Spinal cord (tissue), 10 donors: Measurements from ENCODE around the gene PTPRG. TPM values are rescaled to one million over a fixed set of nuclear protein-coding genes. Genes with fewer than 3 reads are reported as not detected.

Source experiments
- DNase-seq, 6 donors: peaks; one replicate each; pipeline versions ENCODE4 v3.0.0 to v3.0.0-alpha.2; 2013 to 2015; ENCODE audit warnings: low spot score in 6 of 6, low read depth in 4 of 6
- H3K27ac ChIP-seq: one replicate; pipeline ENCODE4 v1.5.1; 2013; ENCODE audit warnings: low read depth, low read length, control low read depth
- H3K27me3 ChIP-seq: one replicate; pipeline ENCODE4 v1.6.1; 2013; ENCODE audit warnings: low read length; ENCODE audit not compliant: control insufficient read depth, insufficient read depth
- H3K36me3 ChIP-seq: one replicate; pipeline ENCODE4 v1.6.1; 2013; ENCODE audit warnings: low read length; ENCODE audit not compliant: control insufficient read depth, insufficient read depth
- H3K4me1 ChIP-seq: one replicate; pipeline ENCODE4 v1.6.1; 2013; ENCODE audit warnings: low read length; ENCODE audit not compliant: control insufficient read depth, insufficient read depth
- H3K4me3 ChIP-seq: one replicate; pipeline ENCODE4 v1.5.1; 2013; ENCODE audit warnings: low read depth, low read length, control low read depth
- H3K9me3 ChIP-seq: one replicate; pipeline ENCODE4 v1.6.1; 2013; ENCODE audit warnings: low read length; ENCODE audit not compliant: control insufficient read depth, insufficient read depth
- WGBS: methylation state at CpG from one replicate; pipeline ENCODE4 v1.1.5; 2013; ENCODE audit warnings: missing lambda C conversion rate; ENCODE audit not compliant: insufficient coverage; 5-methylcytosine and 5-hydroxymethylcytosine counted together
- polyA plus RNA-seq, 2 donors: library from polyadenylated mRNA; unstranded; fragments of 120-200 nt; gene quantifications; one replicate each; pipeline ENCODE4 v1.2.1, GENCODE V29; 2013; ENCODE audit not compliant: insufficient read length in 2 of 2
- small RNA-seq: library from RNA; depleted of rRNA; stranded (forward); fragments of <200 nt; gene quantifications from one replicate; pipeline ENCODE3, GENCODE V24; 2014; ENCODE audit warnings: low replicate concordance
- total RNA-seq, 2 donors: library from RNA; depleted of rRNA in 1 of 2; stranded (reverse); fragments of 120-200 nt in 1 of 2; fragments of >200 nt in 1 of 2; gene quantifications; one replicate each; pipeline versions ENCODE4 v1.2.3 to v1.2.4, GENCODE V29; 2013 to 2014
- donor health status: healthy.

PTPRG gene
- total and polyA plus RNA-seq, 4 donors, result 29.2 to 106 (median 60.2) TPM

DNA sequence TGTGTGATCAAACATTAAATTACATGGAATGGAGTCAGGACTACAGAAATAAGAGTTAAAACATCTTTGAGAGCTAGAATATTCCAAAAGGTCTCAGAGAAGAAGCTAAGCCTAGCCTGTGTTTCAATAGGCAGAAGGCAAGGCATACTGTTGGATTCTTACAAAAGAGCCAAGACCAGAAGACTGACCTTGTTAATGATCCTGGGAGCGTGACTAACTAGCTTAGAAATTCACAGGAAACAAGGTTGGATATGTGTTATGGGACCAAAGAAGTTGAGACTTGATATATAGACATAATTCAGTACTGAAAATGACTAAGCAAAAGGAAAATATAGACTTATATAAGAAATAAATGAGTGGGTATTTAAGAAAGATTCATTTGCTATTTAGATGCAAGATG is 761.9 kb downstream of the PTPRG start:
- H3K4me3 ChIP-seq, result no peak overlapping the region
- H3K36me3 ChIP-seq, result peaks cover 7% of the 10 kb centered on the region
- no peak overlapping the region for H3K27ac ChIP-seq
- no peak for DNase-seq
- H3K9me3 ChIP-seq, result no peaks in the 10 kb centered on the region
- H3K27me3 ChIP-seq, result no peaks in the 10 kb centered on the region
- no CpG with 5 or more reads among the region's 1 CpG for WGBS
- no peaks in the 10 kb centered on the region for H3K4me1 ChIP-seq

DNA sequence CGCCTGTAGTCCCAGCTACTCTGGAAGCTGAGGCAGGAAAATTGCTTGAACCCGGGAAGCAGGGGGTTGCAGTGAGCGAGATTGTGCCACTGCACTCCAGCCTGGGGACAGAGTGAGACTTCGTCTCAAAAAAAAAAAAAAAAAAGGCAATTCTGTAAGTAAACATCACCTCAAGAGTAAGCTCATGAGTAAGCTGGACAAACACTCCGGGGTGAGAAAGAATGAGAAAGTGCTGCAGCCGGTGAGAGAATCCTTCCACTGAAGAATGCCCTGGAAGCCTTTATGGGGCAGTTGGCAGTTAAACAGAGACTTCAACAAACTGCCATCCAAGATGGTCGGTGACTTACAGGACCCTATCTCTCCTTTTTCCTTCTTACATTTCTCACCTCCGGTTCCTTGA is 764.5 kb downstream of the PTPRG start:
- H3K27me3 ChIP-seq, result no peaks in the 10 kb centered on the region
- 100% methylated on average over 3 of the region's 8 CpGs for WGBS
- no peaks in the 10 kb centered on the region for H3K9me3 ChIP-seq
- no peaks in the 10 kb centered on the region for H3K4me1 ChIP-seq
- no peak for DNase-seq
- no peak overlapping the region for H3K27ac ChIP-seq
- peaks cover 7% of the 10 kb centered on the region for H3K36me3 ChIP-seq
- no peak overlapping the region for H3K4me3 ChIP-seq

DNA sequence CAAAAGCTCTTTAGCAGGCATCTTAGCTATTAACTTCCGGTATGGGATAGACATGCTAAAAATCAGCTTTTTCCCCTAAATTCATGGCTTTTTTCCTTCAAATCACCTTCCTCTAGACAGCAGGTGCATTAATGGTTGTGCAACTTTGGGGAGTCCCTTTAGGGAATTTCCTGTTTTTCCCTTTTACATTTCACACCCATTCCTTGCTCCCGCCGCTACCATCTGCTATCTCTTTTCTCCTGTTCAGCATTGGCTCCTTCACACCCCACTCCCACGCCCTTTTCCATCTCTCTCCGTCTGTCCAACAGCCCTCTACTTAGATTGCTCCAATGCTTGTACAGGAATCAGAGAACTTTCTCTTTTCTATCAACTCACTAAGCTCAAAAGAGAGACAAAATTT is 768.6 kb downstream of the PTPRG start:
- no peak overlapping the region for H3K27ac ChIP-seq
- peak in 1 of 6 donors; percentile 21 for DNase-seq
- no peaks in the 10 kb centered on the region for H3K9me3 ChIP-seq
- no peak overlapping the region for H3K4me3 ChIP-seq
- peaks cover 4% of the 10 kb centered on the region for H3K36me3 ChIP-seq
- 85% methylated on average over 4 of the region's 5 CpGs for WGBS
- no peaks in the 10 kb centered on the region for H3K27me3 ChIP-seq
- no peaks in the 10 kb centered on the region for H3K4me1 ChIP-seq

DNA sequence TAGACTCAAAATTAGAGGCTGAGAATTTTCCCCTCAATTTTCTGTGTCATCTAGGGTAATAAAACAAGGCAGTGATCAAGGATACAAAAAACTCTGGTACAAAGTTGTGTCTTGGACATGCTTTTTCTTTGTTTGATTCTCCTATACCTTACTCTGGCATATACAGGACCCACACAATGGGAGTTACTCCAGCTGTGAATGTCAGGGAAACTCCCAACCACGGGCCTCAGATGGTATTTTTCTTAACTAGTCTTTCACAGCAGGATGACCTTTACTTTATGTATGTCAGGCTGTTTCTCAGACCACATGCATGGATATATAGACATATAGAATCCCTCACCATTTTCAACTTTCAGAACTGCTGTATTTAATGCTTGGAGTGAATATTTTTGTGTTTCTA is 770.6 kb downstream of the PTPRG start:
- no peaks in the 10 kb centered on the region for H3K9me3 ChIP-seq
- H3K27me3 ChIP-seq, result no peaks in the 10 kb centered on the region
- no peaks in the 10 kb centered on the region for H3K4me1 ChIP-seq
- no CpG with 5 or more reads among the region's 1 CpG for WGBS
- DNase-seq, result no peak
- no peak overlapping the region for H3K4me3 ChIP-seq
- no peaks in the 10 kb centered on the region for H3K36me3 ChIP-seq
- no peak overlapping the region for H3K27ac ChIP-seq

DNA sequence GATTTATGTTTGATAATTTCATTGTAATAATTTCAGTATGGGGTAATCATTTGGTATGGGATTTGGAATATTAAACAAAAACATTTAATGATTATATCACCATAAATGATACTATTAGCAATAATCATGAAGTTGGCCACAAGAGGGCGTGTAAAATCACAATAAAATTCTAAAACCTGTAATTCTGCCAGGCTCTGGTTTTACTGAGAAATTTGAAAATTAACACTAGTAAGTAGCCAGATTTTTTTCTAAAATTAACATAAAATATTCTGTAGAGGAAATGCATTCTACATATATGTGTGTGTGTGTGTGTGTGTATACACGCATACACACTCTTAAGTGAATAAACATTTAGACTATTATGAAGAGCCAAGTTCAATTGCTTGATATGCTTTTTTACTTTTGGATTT is 771.5 kb downstream of the PTPRG start:
- Histone ChIP-seq H3K4me3 (no peak overlapping the region), H3K27ac (no peak overlapping the region), H3K27me3 (no peaks in the 10 kb centered on the region), H3K36me3 (no peaks in the 10 kb centered on the region), H3K4me1 (no peaks in the 10 kb centered on the region), H3K9me3 (no peaks in the 10 kb centered on the region)
- DNase-seq, result peak in 5 of 6 donors; percentile 18 to 84 (median 38)
- no CpG with 5 or more reads among the region's 2 CpGs for WGBS

DNA sequence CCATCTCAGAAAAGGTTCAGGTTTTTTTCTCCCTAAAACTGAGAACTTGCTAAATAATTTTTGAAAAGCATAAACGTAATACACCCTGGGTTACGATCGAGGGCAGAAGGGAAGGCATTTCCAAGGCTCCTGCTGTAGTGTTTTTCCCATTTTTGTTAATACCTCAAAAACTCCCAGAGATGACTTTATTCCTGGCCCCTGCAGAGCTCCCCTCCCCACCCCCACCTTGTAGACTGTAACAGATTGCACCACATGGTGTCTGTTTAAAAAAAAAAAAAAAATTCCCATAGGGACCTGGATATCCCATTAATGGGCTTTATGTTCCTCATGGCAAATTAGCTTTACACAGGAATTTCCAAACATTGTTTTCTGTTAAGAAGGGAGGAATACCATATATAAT is 773.8 kb downstream of the PTPRG start:
- Histone ChIP-seq H3K9me3 (no peaks in the 10 kb centered on the region), H3K27ac (no peak overlapping the region), H3K27me3 (no peaks in the 10 kb centered on the region), H3K36me3 (no peaks in the 10 kb centered on the region), H3K4me1 (no peaks in the 10 kb centered on the region), H3K4me3 (no peak overlapping the region)
- WGBS, result 95% methylated on average over 3 of the region's 3 CpGs
- no peak for DNase-seq

DNA sequence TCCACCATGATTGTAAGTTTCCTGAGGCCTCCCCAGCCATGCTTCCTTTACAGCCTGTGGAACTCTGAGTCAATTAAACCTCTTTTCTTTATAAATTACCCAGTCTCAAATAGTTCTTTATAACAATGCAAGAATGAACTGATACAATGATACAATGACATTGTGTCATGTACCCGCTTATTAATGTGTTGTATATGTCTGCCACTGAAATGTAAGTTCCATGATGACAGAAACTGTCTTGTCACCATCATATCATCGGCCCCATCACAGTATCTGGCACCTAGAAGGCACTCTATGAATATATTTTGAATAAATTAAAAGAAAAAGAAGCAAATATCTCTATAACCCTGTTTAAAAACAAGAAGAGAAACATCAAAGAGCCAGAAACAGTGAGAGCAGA is 782.4 kb downstream of the PTPRG start:
- H3K4me1 ChIP-seq, result no peaks in the 10 kb centered on the region
- no peaks in the 10 kb centered on the region for H3K36me3 ChIP-seq
- H3K9me3 ChIP-seq, result no peaks in the 10 kb centered on the region
- no CpG with 5 or more reads among the region's 2 CpGs for WGBS
- no peak overlapping the region for H3K27ac ChIP-seq
- DNase-seq, result no peak
- H3K27me3 ChIP-seq, result no peaks in the 10 kb centered on the region
- no peak overlapping the region for H3K4me3 ChIP-seq

Small RNAs within 50 kb of the gene (small RNA-seq; reads per million reads assigned to genes)
- not detected for gene RF00019
- gene RNU2-10P, result not detected
